ENCODE measurements around the gene SPSB4.

GRCh38 chr3:141092663-141093062 lies 41.5 kb downstream of the SPSB4 start:
- TF ChIP-seq POLR2A (IDR thresholded peaks at IDR 0.05; ENCODE audit: low read depth, low read length) (no peak), POLR2AphosphoS5 (IDR thresholded peaks at IDR 0.05; ENCODE audit: low read depth, low read length) (no peak), TAF1 (IDR thresholded peaks at IDR 0.05; ENCODE audit: borderline replicate concordance, low read depth, low read length) (no peak)
